Measurements from ENCODE around the gene CCDC201.
"Not testable (repeated sequence)": the region's sequence is repeated elsewhere in the genome, so short reads cannot be mapped to it uniquely, and the experiment has no call there.

GRCh38 chr7:45829846-45830245 lies 43.0 kb downstream of the CCDC201 start:
- TF ChIP-seq, protein P1, sequence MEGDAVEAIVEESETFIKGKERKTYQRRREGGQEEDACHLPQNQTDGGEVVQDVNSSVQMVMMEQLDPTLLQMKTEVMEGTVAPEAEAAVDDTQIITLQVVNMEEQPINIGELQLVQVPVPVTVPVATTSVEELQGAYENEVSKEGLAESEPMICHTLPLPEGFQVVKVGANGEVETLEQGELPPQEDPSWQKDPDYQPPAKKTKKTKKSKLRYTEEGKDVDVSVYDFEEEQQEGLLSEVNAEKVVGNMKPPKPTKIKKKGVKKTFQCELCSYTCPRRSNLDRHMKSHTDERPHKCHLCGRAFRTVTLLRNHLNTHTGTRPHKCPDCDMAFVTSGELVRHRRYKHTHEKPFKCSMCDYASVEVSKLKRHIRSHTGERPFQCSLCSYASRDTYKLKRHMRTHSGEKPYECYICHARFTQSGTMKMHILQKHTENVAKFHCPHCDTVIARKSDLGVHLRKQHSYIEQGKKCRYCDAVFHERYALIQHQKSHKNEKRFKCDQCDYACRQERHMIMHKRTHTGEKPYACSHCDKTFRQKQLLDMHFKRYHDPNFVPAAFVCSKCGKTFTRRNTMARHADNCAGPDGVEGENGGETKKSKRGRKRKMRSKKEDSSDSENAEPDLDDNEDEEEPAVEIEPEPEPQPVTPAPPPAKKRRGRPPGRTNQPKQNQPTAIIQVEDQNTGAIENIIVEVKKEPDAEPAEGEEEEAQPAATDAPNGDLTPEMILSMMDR (IDR thresholded peaks at IDR 0.05; ENCODE audit: insufficient read depth, low read length), result not testable (repeated sequence)
- TF ChIP-seq, protein P2, sequence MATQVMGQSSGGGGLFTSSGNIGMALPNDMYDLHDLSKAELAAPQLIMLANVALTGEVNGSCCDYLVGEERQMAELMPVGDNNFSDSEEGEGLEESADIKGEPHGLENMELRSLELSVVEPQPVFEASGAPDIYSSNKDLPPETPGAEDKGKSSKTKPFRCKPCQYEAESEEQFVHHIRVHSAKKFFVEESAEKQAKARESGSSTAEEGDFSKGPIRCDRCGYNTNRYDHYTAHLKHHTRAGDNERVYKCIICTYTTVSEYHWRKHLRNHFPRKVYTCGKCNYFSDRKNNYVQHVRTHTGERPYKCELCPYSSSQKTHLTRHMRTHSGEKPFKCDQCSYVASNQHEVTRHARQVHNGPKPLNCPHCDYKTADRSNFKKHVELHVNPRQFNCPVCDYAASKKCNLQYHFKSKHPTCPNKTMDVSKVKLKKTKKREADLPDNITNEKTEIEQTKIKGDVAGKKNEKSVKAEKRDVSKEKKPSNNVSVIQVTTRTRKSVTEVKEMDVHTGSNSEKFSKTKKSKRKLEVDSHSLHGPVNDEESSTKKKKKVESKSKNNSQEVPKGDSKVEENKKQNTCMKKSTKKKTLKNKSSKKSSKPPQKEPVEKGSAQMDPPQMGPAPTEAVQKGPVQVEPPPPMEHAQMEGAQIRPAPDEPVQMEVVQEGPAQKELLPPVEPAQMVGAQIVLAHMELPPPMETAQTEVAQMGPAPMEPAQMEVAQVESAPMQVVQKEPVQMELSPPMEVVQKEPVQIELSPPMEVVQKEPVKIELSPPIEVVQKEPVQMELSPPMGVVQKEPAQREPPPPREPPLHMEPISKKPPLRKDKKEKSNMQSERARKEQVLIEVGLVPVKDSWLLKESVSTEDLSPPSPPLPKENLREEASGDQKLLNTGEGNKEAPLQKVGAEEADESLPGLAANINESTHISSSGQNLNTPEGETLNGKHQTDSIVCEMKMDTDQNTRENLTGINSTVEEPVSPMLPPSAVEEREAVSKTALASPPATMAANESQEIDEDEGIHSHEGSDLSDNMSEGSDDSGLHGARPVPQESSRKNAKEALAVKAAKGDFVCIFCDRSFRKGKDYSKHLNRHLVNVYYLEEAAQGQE (IDR thresholded peaks at IDR 0.05; ENCODE audit: insufficient replicate concordance, low read depth), result not testable (repeated sequence)
